ENCODE measurements around the gene AVEN.

AVEN gene

GRCh38 chr15:34049112-34049511 lies 10.1 kb upstream of the AVEN start:
- Histone ChIP-seq H3K79me2 (ENCODE audit: control insufficient read depth, insufficient read depth, low read length) (no peaks in the 10 kb centered on the region), H2BK5ac (ENCODE audit: low read length) (no peak overlapping the region), H3K18ac (ENCODE audit: low read length) (no peak overlapping the region), H3K4ac (ENCODE audit: low read depth, low read length) (no peak overlapping the region), H3K79me1 (ENCODE audit: low read length) (no peaks in the 10 kb centered on the region), H3K4me2 (ENCODE audit: low read length) (no peak overlapping the region), H3K56ac (ENCODE audit: low read length) (no peak overlapping the region), H3K36me3 (ENCODE audit: control insufficient read depth, insufficient read depth, low read length) (no peaks in the 10 kb centered on the region), H4K8ac (ENCODE audit: low read depth, low read length) (no peak overlapping the region), H2BK15ac (replicated peaks; ENCODE audit: low read depth) (no peak overlapping the region), H3K27ac (ENCODE audit: low read depth, low read length) (no peak overlapping the region), H3K4me1 (ENCODE audit: control insufficient read depth, low read depth, low read length) (no peaks in the 10 kb centered on the region), H3K27me3 (ENCODE audit: insufficient read depth, low read length, poor library complexity) (no peaks in the 10 kb centered on the region), H3K23ac (ENCODE audit: low read length) (no peak overlapping the region), H3K9ac (ENCODE audit: low read length) (no peak overlapping the region), H4K5ac (ENCODE audit: low read length) (no peak overlapping the region), H2AK5ac (ENCODE audit: low read length) (no peak overlapping the region), H2BK120ac (ENCODE audit: low read depth, low read length) (no peak overlapping the region), H3K4me3 (ENCODE audit: low read length) (no peak overlapping the region)
- peak; percentile 54 for DNase-seq
- no CpG with 5 or more reads among the region's 2 CpGs for WGBS (ENCODE audit: extremely low coverage, insufficient coverage, low lambda C conversion rate)

GRCh38 chr15:34047893-34048775 lies 9.1 kb upstream of the AVEN start:
- H4K8ac ChIP-seq (ENCODE audit: low read depth, low read length), result no peak overlapping the region
- no peak overlapping the region for H3K4ac ChIP-seq (ENCODE audit: low read depth, low read length)
- H3K27ac ChIP-seq (ENCODE audit: low read depth, low read length), result no peak overlapping the region
- no peak overlapping the region for H4K5ac ChIP-seq (ENCODE audit: low read length)
- no peak overlapping the region for H2AK5ac ChIP-seq (ENCODE audit: low read length)
- H3K18ac ChIP-seq (ENCODE audit: low read length), result no peak overlapping the region
- no peak overlapping the region for H3K56ac ChIP-seq (ENCODE audit: low read length)
- no peak overlapping the region for H3K4me3 ChIP-seq (ENCODE audit: low read length)
- no peak overlapping the region for H2BK5ac ChIP-seq (ENCODE audit: low read length)
- H3K23ac ChIP-seq (ENCODE audit: low read length), result no peak overlapping the region
- no peaks in the 10 kb centered on the region for H3K27me3 ChIP-seq (ENCODE audit: insufficient read depth, low read length, poor library complexity)
- H3K36me3 ChIP-seq (ENCODE audit: control insufficient read depth, insufficient read depth, low read length), result no peaks in the 10 kb centered on the region
- no peak overlapping the region for H3K9ac ChIP-seq (ENCODE audit: low read length)
- no peak overlapping the region for H2BK120ac ChIP-seq (ENCODE audit: low read depth, low read length)
- H3K4me1 ChIP-seq (ENCODE audit: control insufficient read depth, low read depth, low read length), result no peaks in the 10 kb centered on the region
- no peak overlapping the region for H2BK15ac ChIP-seq (replicated peaks; ENCODE audit: low read depth)
- no peaks in the 10 kb centered on the region for H3K79me2 ChIP-seq (ENCODE audit: control insufficient read depth, insufficient read depth, low read length)
- no peak for DNase-seq
- H3K79me1 ChIP-seq (ENCODE audit: low read length), result no peaks in the 10 kb centered on the region
- no CpG with 5 or more reads among the region's 10 CpGs for WGBS (ENCODE audit: extremely low coverage, insufficient coverage, low lambda C conversion rate)
- H3K4me2 ChIP-seq (ENCODE audit: low read length), result no peak overlapping the region

GRCh38 chr15:34046471-34047145 lies 7.6 kb upstream of the AVEN start:
- Histone ChIP-seq H3K36me3 (ENCODE audit: control insufficient read depth, insufficient read depth, low read length) (no peaks in the 10 kb centered on the region), H2AK5ac (ENCODE audit: low read length) (no peak overlapping the region)
- no CpG with 5 or more reads among the region's 16 CpGs for WGBS (ENCODE audit: extremely low coverage, insufficient coverage, low lambda C conversion rate)

GRCh38 chr15:34043813-34044212 lies 4.8 kb upstream of the AVEN start:
- no CpG with 5 or more reads among the region's 2 CpGs for WGBS (ENCODE audit: extremely low coverage, insufficient coverage, low lambda C conversion rate)
- H2BK15ac ChIP-seq (replicated peaks; ENCODE audit: low read depth), result no peak overlapping the region
- H4K5ac ChIP-seq (ENCODE audit: low read length), result no peak overlapping the region
- no peak overlapping the region for H3K23ac ChIP-seq (ENCODE audit: low read length)
- H3K9ac ChIP-seq (ENCODE audit: low read length), result no peak overlapping the region
- no peaks in the 10 kb centered on the region for H3K79me2 ChIP-seq (ENCODE audit: control insufficient read depth, insufficient read depth, low read length)
- H4K8ac ChIP-seq (ENCODE audit: low read depth, low read length), result no peak overlapping the region
- DNase-seq, result no peak
- H3K36me3 ChIP-seq (ENCODE audit: control insufficient read depth, insufficient read depth, low read length), result no peaks in the 10 kb centered on the region
- no peak overlapping the region for H3K4ac ChIP-seq (ENCODE audit: low read depth, low read length)
- H3K56ac ChIP-seq (ENCODE audit: low read length), result no peak overlapping the region
- H3K79me1 ChIP-seq (ENCODE audit: low read length), result no peaks in the 10 kb centered on the region
- no peaks in the 10 kb centered on the region for H3K4me1 ChIP-seq (ENCODE audit: control insufficient read depth, low read depth, low read length)
- H3K27me3 ChIP-seq (ENCODE audit: insufficient read depth, low read length, poor library complexity), result no peaks in the 10 kb centered on the region
- no peak overlapping the region for H3K4me2 ChIP-seq (ENCODE audit: low read length)
- no peak overlapping the region for H3K27ac ChIP-seq (ENCODE audit: low read depth, low read length)
- H3K4me3 ChIP-seq (ENCODE audit: low read length), result no peak overlapping the region
- H3K18ac ChIP-seq (ENCODE audit: low read length), result no peak overlapping the region
- H2BK120ac ChIP-seq (ENCODE audit: low read depth, low read length), result no peak overlapping the region
- no peak overlapping the region for H2AK5ac ChIP-seq (ENCODE audit: low read length)
- no peak overlapping the region for H2BK5ac ChIP-seq (ENCODE audit: low read length)

More at GRCh38 chr15:34046471-34047145, 7.6 kb upstream of the AVEN start:
- Histone ChIP-seq H3K4me3 (ENCODE audit: low read length) (no peak overlapping the region), H3K4me1 (ENCODE audit: control insufficient read depth, low read depth, low read length) (no peaks in the 10 kb centered on the region), H3K27ac (ENCODE audit: low read depth, low read length) (no peak overlapping the region), H3K4me2 (ENCODE audit: low read length) (no peak overlapping the region), H2BK15ac (replicated peaks; ENCODE audit: low read depth) (no peak overlapping the region), H3K23ac (ENCODE audit: low read length) (no peak overlapping the region), H3K79me1 (ENCODE audit: low read length) (no peaks in the 10 kb centered on the region), H4K8ac (ENCODE audit: low read depth, low read length) (no peak overlapping the region), H3K79me2 (ENCODE audit: control insufficient read depth, insufficient read depth, low read length) (no peaks in the 10 kb centered on the region), H4K5ac (ENCODE audit: low read length) (no peak overlapping the region), H3K18ac (ENCODE audit: low read length) (no peak overlapping the region), H2BK5ac (ENCODE audit: low read length) (no peak overlapping the region), H3K56ac (ENCODE audit: low read length) (no peak overlapping the region), H3K9ac (ENCODE audit: low read length) (no peak overlapping the region), H2BK120ac (ENCODE audit: low read depth, low read length) (no peak overlapping the region), H3K27me3 (ENCODE audit: insufficient read depth, low read length, poor library complexity) (no peaks in the 10 kb centered on the region), H3K4ac (ENCODE audit: low read depth, low read length) (no peak overlapping the region)
- no peak for DNase-seq

- Histone ChIP-seq H3K23ac (ENCODE audit: low read length) (no peak overlapping the region), H3K27me3 (ENCODE audit: insufficient read depth, low read length, poor library complexity) (no peaks in the 10 kb centered on the region), H3K4me2 (ENCODE audit: low read length) (no peak overlapping the region), H3K27ac (ENCODE audit: low read depth, low read length) (no peak overlapping the region), H3K56ac (ENCODE audit: low read length) (no peak overlapping the region), H3K4ac (ENCODE audit: low read depth, low read length) (no peak overlapping the region), H4K5ac (ENCODE audit: low read length) (no peak overlapping the region), H2BK15ac (replicated peaks; ENCODE audit: low read depth) (no peak overlapping the region), H3K18ac (ENCODE audit: low read length) (no peak overlapping the region), H3K36me3 (ENCODE audit: control insufficient read depth, insufficient read depth, low read length) (no peaks in the 10 kb centered on the region), H4K8ac (ENCODE audit: low read depth, low read length) (no peak overlapping the region), H3K4me3 (ENCODE audit: low read length) (no peak overlapping the region), H3K4me1 (ENCODE audit: control insufficient read depth, low read depth, low read length) (no peaks in the 10 kb centered on the region), H2AK5ac (ENCODE audit: low read length) (no peak overlapping the region), H3K79me2 (ENCODE audit: control insufficient read depth, insufficient read depth, low read length) (no peaks in the 10 kb centered on the region), H3K9ac (ENCODE audit: low read length) (no peak overlapping the region), H3K79me1 (ENCODE audit: low read length) (no peaks in the 10 kb centered on the region), H2BK5ac (ENCODE audit: low read length) (no peak overlapping the region), H2BK120ac (ENCODE audit: low read depth, low read length) (no peak overlapping the region)
- DNase-seq, result peak; percentile 13
- no CpG with 5 or more reads among the region's 1 CpG for WGBS (ENCODE audit: extremely low coverage, insufficient coverage, low lambda C conversion rate)
Observed at GRCh38 chr15:34043391-34043790, 4.4 kb upstream of the AVEN start.

Data from mesendoderm (in vitro differentiated cells).